OCI-LY7 (cell line): ENCODE results near the gene WNK4. TPM values are rescaled to one million over a fixed set of nuclear protein-coding genes. Genes with fewer than 3 reads are reported as not detected.

Experiments
- BruUV-seq: library from RNA; stranded (reverse); fragments of 400-500 nt; replicated peaks from 2 replicates; lab custom pipeline; 2021; lab: Mats Ljungman, UMichigan
- CTCF ChIA-PET: fragments of 300-600 bp; sonication (Branson Sonifier 250); formaldehyde crosslinking; loops from one replicate; lab custom pipeline; 2022; ENCODE audit warnings: antibody characterized with exemption; ENCODE audit not compliant: unreplicated experiment; lab: Charles Lee
- POLR2A ChIA-PET: fragments of 300-600 bp; sonication (Branson Sonifier 250); formaldehyde crosslinking; loops from one replicate; lab custom pipeline; 2022; ENCODE audit warnings: antibody characterized with exemption; lab: Charles Lee
- DNase-seq: peaks from one replicate; pipeline ENCODE4 v3.0.0-alpha.2; 2015; ENCODE audit warnings: low spot score
- H2AFZ ChIP-seq: fragments of 200-600 bp; sonication (generic), shearing (Covaris generic); 2 replicates; pipeline ENCODE4 v1.6.1; 2014; ENCODE audit warnings: mild to moderate bottlenecking, antibody characterized with exemption, low read length, moderate library complexity
- H3K27ac ChIP-seq: fragments of 200-600 bp; sonication (generic); 2 replicates; pipeline ENCODE4 v1.5.1; 2014; ENCODE audit warnings: mixed run types, low read depth, mild to moderate bottlenecking, moderate library complexity, low read length, inconsistent platforms; ENCODE audit not compliant: poor library complexity, severe bottlenecking
- H3K36me3 ChIP-seq: fragments of 200-600 bp; sonication (generic); 2 replicates; pipeline ENCODE4 v1.6.1; 2014; ENCODE audit warnings: mild to moderate bottlenecking, antibody characterized with exemption, low read length, moderate library complexity, mixed read lengths; ENCODE audit not compliant: insufficient read depth
- H3K4me1 ChIP-seq: fragments of 200-600 bp; sonication (generic); 2 replicates; pipeline ENCODE4 v1.5.1; 2014; ENCODE audit warnings: mild to moderate bottlenecking, low read length; ENCODE audit not compliant: insufficient read depth, poor library complexity, severe bottlenecking
- H3K4me2 ChIP-seq: fragments of 200-600 bp; sonication (generic); 2 replicates; pipeline ENCODE4 v1.6.1; 2014; ENCODE audit warnings: mild to moderate bottlenecking, low read length
- H3K4me3 ChIP-seq: fragments of 200-600 bp; sonication (generic); 2 replicates; pipeline ENCODE4 v1.5.1; 2014; ENCODE audit warnings: mild to moderate bottlenecking, low read depth, low read length; ENCODE audit not compliant: poor library complexity, severe bottlenecking
- H3K79me2 ChIP-seq: fragments of 200-600 bp; sonication (generic); 2 replicates; pipeline ENCODE4 v1.6.1; 2016; ENCODE audit warnings: low read depth, mild to moderate bottlenecking, low read length, moderate library complexity, mixed read lengths; ENCODE audit not compliant: insufficient read depth
- H3K9me2 ChIP-seq: fragments of 200-600 bp; sonication (generic); 2 replicates; pipeline ENCODE4 v1.6.1; 2016; ENCODE audit warnings: mild to moderate bottlenecking, low read length, mixed read lengths; ENCODE audit not compliant: insufficient read depth
- H3K9me3 ChIP-seq: fragments of 200-600 bp; sonication (generic); 2 replicates; pipeline ENCODE4 v1.6.1; 2014; ENCODE audit warnings: mild to moderate bottlenecking, mixed run types, low read length, mixed read lengths
- H4K20me1 ChIP-seq: fragments of 200-600 bp; sonication (generic); 2 replicates; pipeline ENCODE4 v1.6.1; 2014; ENCODE audit warnings: mild to moderate bottlenecking, antibody characterized with exemption, low read length, moderate library complexity, mixed read lengths; ENCODE audit not compliant: insufficient read depth
- CTCF ChIP-seq: fragments of 200-600 bp; sonication (generic); conservative IDR thresholded peaks from 2 replicates; pipeline ENCODE4 v1.5.1; 2014; ENCODE audit warnings: mild to moderate bottlenecking, antibody characterized with exemption, low read length, moderate library complexity, mixed read lengths
- EZH2phosphoT487 ChIP-seq: fragments of 200-600 bp; sonication (generic); IDR thresholded peaks from 2 replicates; pipeline ENCODE4 v1.6.1; 2018; ENCODE audit warnings: low read depth, borderline replicate concordance, mild to moderate bottlenecking, mixed run types, antibody characterized with exemption, low read length, moderate library complexity, mixed read lengths
- intact Hi-C: fragments of 100-400 bp; cut with micrococcal nuclease; formaldehyde crosslinking; loops from one replicate; pipeline ENCODE4 v1.10.0; 2022; ENCODE audit not compliant: unreplicated experiment
- total RNA-seq, 2 experiments: library from RNA; depleted of rRNA in 1 of 2; stranded (reverse); fragments of >200 nt in 1 of 2; shearing (Covaris generic) in 1 of 2; gene quantifications; 2 replicates each; pipeline ENCODE4 v1.2.3, GENCODE V29; 2014 to 2022

WNK4 gene
- total RNA-seq, 2 experiments from 2014 or later, result 2.4 to 8.3 TPM

- no TSS peak for BruUV-seq
- no peak for DNase-seq
- Histone ChIP-seq H3K9me3 (no peaks in the 10 kb centered on the region), H3K9me2 (no peaks in the 10 kb centered on the region), H3K36me3 (no peaks in the 10 kb centered on the region), H2AFZ (no peak overlapping the region), H3K4me1 (no peaks in the 10 kb centered on the region), H3K4me3 (no peak overlapping the region), H3K79me2 (no peaks in the 10 kb centered on the region), H3K27ac (no peak overlapping the region), H3K4me2 (no peak overlapping the region), H4K20me1 (no peaks in the 10 kb centered on the region)
- TF ChIP-seq CTCF, result no peak
- no peak for TF ChIP-seq EZH2phosphoT487
- ChIA-PET CTCF (no interaction called here), POLR2A (interaction anchor here (0.6 kb wide), 3 partner anchors 9 to 16 kb away, joined by 3 read pairs; no protein-coding TSS in a partner anchor)
- intact Hi-C loops, result no loop called here
Observed at GRCh38 chr17:42751628-42752027, 28.8 kb upstream of the WNK4 start.

GRCh38 chr17:42754782-42755181 lies 25.6 kb upstream of the WNK4 start:
- Histone ChIP-seq H3K4me1 (peaks cover under 1% of the 10 kb centered on the region), H2AFZ (no peak overlapping the region), H3K36me3 (no peaks in the 10 kb centered on the region), H3K9me2 (no peaks in the 10 kb centered on the region), H3K9me3 (no peaks in the 10 kb centered on the region), H3K79me2 (no peaks in the 10 kb centered on the region), H4K20me1 (no peaks in the 10 kb centered on the region), H3K27ac (no peak overlapping the region), H3K4me2 (no peak overlapping the region), H3K4me3 (no peak overlapping the region)
- ChIA-PET POLR2A (interaction anchor here (0.7 kb wide), 1 partner anchor 190 kb away, joined by 5 read pairs; no protein-coding TSS in a partner anchor), CTCF (no interaction called here)
- no TSS peak for BruUV-seq
- no peak for DNase-seq
- TF ChIP-seq CTCF, result no peak
- TF ChIP-seq EZH2phosphoT487, result no peak
- intact Hi-C loops, result no loop called here

- H2AFZ ChIP-seq, result no peak overlapping the region
- intact Hi-C loops, result no loop called here
Observed at GRCh38 chr17:42759982-42760651, 20.3 kb upstream of the WNK4 start.

More at GRCh38 chr17:42759982-42760651, 20.3 kb upstream of the WNK4 start:
- ChIA-PET CTCF (no interaction called here), POLR2A (interaction anchor here (0.5 to 0.6 kb wide), 2 partner anchors 17 to 41 kb away, joined by 3 read pairs; no protein-coding TSS in a partner anchor)
- Histone ChIP-seq H3K4me3 (no peak overlapping the region), H3K79me2 (no peaks in the 10 kb centered on the region), H3K4me2 (no peak overlapping the region), H4K20me1 (no peaks in the 10 kb centered on the region), H3K4me1 (peaks cover 9% of the 10 kb centered on the region), H3K9me3 (no peaks in the 10 kb centered on the region), H3K27ac (no peak overlapping the region), H3K36me3 (no peaks in the 10 kb centered on the region), H3K9me2 (no peaks in the 10 kb centered on the region)
- TF ChIP-seq EZH2phosphoT487 (no peak), CTCF (no peak)
- BruUV-seq, result no TSS peak
- peak; percentile 44 for DNase-seq
